K562 (cell line): ENCODE results near the gene GAB1. TPM values are rescaled to one million over a fixed set of nuclear protein-coding genes. Genes with fewer than 3 reads are reported as not detected.

Source experiments
- ATAC-seq: fragments of 200-7000 bp; cut with Tn5 transposase; 3 replicates; pipeline ENCODE4 v1.9.1; 2020; ENCODE audit warnings: moderate library complexity
- BruUV-seq: library from RNA; stranded (reverse); fragments of 400-500 nt; replicated peaks from 2 replicates; lab custom pipeline; 2021; lab: Mats Ljungman, UMichigan
- CTCF ChIA-PET: fragments of 300-600 bp; formaldehyde crosslinking; extraction: SDS; loops from one replicate; lab custom pipeline; 2021; ENCODE audit warnings: low intra/inter-chr PET ratio; lab: Yijun Ruan, JAX
- POLR2A ChIA-PET: fragments of 300-600, 350-650 bp; sonication (Branson Sonifier 250); formaldehyde crosslinking; extraction: SDS; loops from one replicate; lab custom pipeline; 2021; ENCODE audit warnings: antibody characterized with exemption, inconsistent platforms; lab: Yijun Ruan, JAX
- DNase-seq, 4 experiments: peaks; one replicate each; pipeline versions ENCODE4 v3.0.0 to v3.0.0-alpha.2; 2011 to 2018; ENCODE audit warnings: low spot score in 3 of 4, mixed read lengths in 3 of 4; ENCODE audit errors: extremely low read depth in 1 of 4
- FAIRE-seq: peaks from 2 replicates; lab custom pipeline; 2011; peaks lifted over from hg19 to GRCh38; lab: Jason Lieb, UNC
- H2AFZ ChIP-seq: 2 replicates; pipeline ENCODE4 v1.6.0; 2011; ENCODE audit warnings: low read depth, low read length, control low read depth, inconsistent platforms
- H3K27ac ChIP-seq: fragments of 200-600 bp; 3 replicates; pipeline ENCODE4 v1.8.0; 2011; ENCODE audit warnings: low read depth, mild to moderate bottlenecking, control low read depth, inconsistent platforms, low read length, moderate library complexity, mixed read lengths; ENCODE audit errors: extremely low read depth
- H3K27me3 ChIP-seq, 2 experiments: fragments of 300-600 bp in 1 of 2; 2 replicates in 1 of 2; 3 replicates in 1 of 2; pipeline versions ENCODE4 v1.6.0 to v1.8.0; 2011; ENCODE audit warnings: inconsistent platforms in 2 of 2, low read length in 2 of 2, mild to moderate bottlenecking in 1 of 2, mixed read lengths in 1 of 2, moderate library complexity in 1 of 2; ENCODE audit not compliant: control insufficient read depth in 2 of 2, insufficient read depth in 2 of 2
- H3K36me3 ChIP-seq: fragments of 300-600 bp; 3 replicates; pipeline ENCODE4 v1.8.0; 2011; ENCODE audit warnings: mild to moderate bottlenecking, low read length, inconsistent platforms; ENCODE audit not compliant: control insufficient read depth, insufficient read depth
- H3K4me1 ChIP-seq, 2 experiments: fragments of 200-600 bp in 1 of 2; replicated peaks in 1 of 2; 2 replicates in 1 of 2; 3 replicates in 1 of 2; pipeline versions ENCODE4 v1.5.1 to v1.8.0; 2011; ENCODE audit warnings: inconsistent platforms in 2 of 2, low read length in 2 of 2, mild to moderate bottlenecking in 1 of 2, mixed read lengths in 1 of 2, moderate library complexity in 1 of 2; ENCODE audit not compliant: control insufficient read depth in 2 of 2, insufficient read depth in 2 of 2
- H3K4me2 ChIP-seq: 2 replicates; pipeline ENCODE4 v1.6.1; 2011; ENCODE audit warnings: low read length, control low read depth, inconsistent platforms, mixed read lengths; ENCODE audit not compliant: insufficient read depth
- H3K4me3 ChIP-seq: fragments of 200-600 bp; sonication (generic), shearing (Covaris generic); 2 replicates; pipeline ENCODE4 v1.5.1; 2016; ENCODE audit warnings: control low read depth, inconsistent platforms
- H3K79me2 ChIP-seq: fragments of 200-600 bp; 3 replicates; pipeline ENCODE4 v1.8.0; 2011; ENCODE audit warnings: low read length, inconsistent platforms; ENCODE audit not compliant: control insufficient read depth, insufficient read depth
- H3K9ac ChIP-seq, 2 experiments: 2 replicates each; pipeline versions ENCODE4 v1.6.0 to v1.6.1; 2011; ENCODE audit warnings: low read depth in 2 of 2, low read length in 2 of 2, control low read depth in 1 of 2, inconsistent platforms in 1 of 2, mild to moderate bottlenecking in 1 of 2, mixed read lengths in 1 of 2; ENCODE audit not compliant: insufficient read depth in 1 of 2
- H3K9me1 ChIP-seq: one replicate; pipeline ENCODE4 v1.6.0; 2011; ENCODE audit warnings: inconsistent platforms, mild to moderate bottlenecking, low read length, moderate library complexity; ENCODE audit not compliant: control insufficient read depth, insufficient read depth
- H3K9me3 ChIP-seq: replicated peaks from 2 replicates; pipeline ENCODE4 v1.5.1; 2011; ENCODE audit warnings: low read depth, low read length, inconsistent platforms; ENCODE audit not compliant: control insufficient read depth, insufficient read depth
- H4K20me1 ChIP-seq: replicated peaks from 2 replicates; pipeline ENCODE4 v1.6.1; 2011; ENCODE audit warnings: low read length, inconsistent platforms, mixed read lengths; ENCODE audit not compliant: control insufficient read depth, insufficient read depth
- CAMTA2 ChIP-seq: fragments of 250-450 bp; sonication (Bioruptor Pico); conservative IDR thresholded peaks from 2 replicates; pipeline ENCODE4 v1.5.1; 2022
- E2F3 ChIP-seq: fragments of 250-450 bp; sonication (Bioruptor Pico); IDR thresholded peaks from 2 replicates; pipeline ENCODE4 v1.4.0; 2020; ENCODE audit warnings: mild to moderate bottlenecking
- ETV1 ChIP-seq: fragments of 450-650 bp; conservative IDR thresholded peaks from 2 replicates; pipeline ENCODE4 v1.6.1; 2016; ENCODE audit warnings: missing genetic modification characterization, control low read depth, low read depth, missing compliant biosample characterization
- RBM39 ChIP-seq: fragments of 200-400 bp; formaldehyde crosslinking; optimal IDR thresholded peaks from 2 replicates; pipeline ENCODE3; 2018; ENCODE audit warnings: low read depth, low read length
- THRAP3 ChIP-seq: fragments of 450-650 bp; IDR thresholded peaks from 2 replicates; pipeline ENCODE4 v1.6.1; 2016; ENCODE audit warnings: mild to moderate bottlenecking, inconsistent platforms, borderline replicate concordance
- WGBS: fragments of 100-300 bp; shearing (Covaris generic); methylation state at CpG from one replicate; pipeline ENCODE4 v1.1.6; 2016; ENCODE audit warnings: low coverage, mixed read lengths; ENCODE audit not compliant: insufficient coverage; ENCODE audit errors: missing lambda C conversion rate; 5-methylcytosine and 5-hydroxymethylcytosine counted together
- in situ Hi-C: fragments of 300-500 bp; cut with MboI; formaldehyde crosslinking; loops from 4 replicates; pipeline ENCODE4 v1.15.0; 2018; ENCODE audit warnings: inconsistent platforms, mixed read lengths
- intact Hi-C: fragments of 100-400 bp; cut with micrococcal nuclease; formaldehyde crosslinking; loops from 2 replicates; pipeline ENCODE4 v1.14.2; 2022
- polyA plus RNA-seq, 8 experiments: library from polyadenylated mRNA; depleted of rRNA in 4 of 8; stranded (reverse) in 5 of 8; unstranded in 3 of 8; fragments of >200 nt; fragmentation: Nextera tagmentation in 2 of 8; fragmentation: Illumina TruSeq in 1 of 8; extraction: Ambion mirVana in 2 of 8; extraction: Trizol in 1 of 8; gene quantifications; 2 replicates each; pipeline versions ENCODE4 v1.2.1 to v1.2.3, GENCODE V29; 2011 to 2014; ENCODE audit warnings: inconsistent platforms in 1 of 8, missing spikeins in 1 of 8
- total RNA-seq, 7 experiments: library from RNA; depleted of rRNA in 6 of 7; stranded (reverse); fragments of >200 nt in 6 of 7; fragmentation: Illumina TruSeq in 2 of 7; extraction: Trizol in 2 of 7; gene quantifications; 2 replicates each; pipeline versions ENCODE4 v1.2.1 to v1.2.3, GENCODE V29; 2011 to 2021; ENCODE audit warnings: low replicate concordance in 1 of 7
- TF ChIP-seq, protein P1 (sequence below), 2 experiments: fragments of 450-650 bp; IDR thresholded peaks; 2 replicates each; pipeline ENCODE4 v1.6.1; 2018; ENCODE audit warnings: mild to moderate bottlenecking in 2 of 2, low read depth in 1 of 2; ENCODE audit not compliant: partially characterized antibody in 2 of 2
- TF ChIP-seq, protein P2 (sequence below): fragments of 450-650 bp; formaldehyde crosslinking; IDR thresholded peaks from 2 replicates; pipeline ENCODE4 v1.4.0; 2020; ENCODE audit warnings: mild to moderate bottlenecking, mixed read lengths
- TF ChIP-seq, protein P3 (sequence below): fragments of 450-650 bp; formaldehyde crosslinking; IDR thresholded peaks from 2 replicates; pipeline ENCODE4 v1.4.0; 2020; ENCODE audit warnings: mild to moderate bottlenecking, moderate library complexity
- TF ChIP-seq, protein P4 (sequence below): sonication (generic); formaldehyde crosslinking; IDR thresholded peaks from 2 replicates; pipeline ENCODE4 v1.8.1; 2023; ENCODE audit warnings: mild to moderate bottlenecking, missing genetic modification reagents

The GAB1 gene
- total and polyA plus RNA-seq, 9 of the 15 experiments (the other 6 are each of a cell fraction or from before 2014, with no cell fraction given): 1.3 to 14.6 (median 7.5) TPM

DNA sequence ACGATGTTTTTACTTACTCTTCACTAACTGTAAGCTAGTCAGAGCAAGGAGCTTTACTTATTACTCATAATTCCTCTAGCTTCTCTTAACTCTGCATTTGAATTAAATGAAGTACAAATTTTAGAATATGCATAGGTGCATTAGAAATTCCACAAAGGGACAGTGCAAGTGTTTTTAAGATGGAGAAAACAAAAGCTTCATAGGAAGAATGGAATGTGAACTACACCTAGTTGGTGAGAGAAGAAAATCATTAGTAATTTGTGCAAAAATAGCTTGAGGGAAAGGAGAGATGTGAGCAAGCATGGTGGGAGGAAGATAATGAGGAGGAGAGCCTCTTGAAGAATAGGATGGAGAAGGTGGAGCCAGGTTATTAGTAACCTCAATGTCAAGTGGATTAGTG is 99.3 kb downstream of the GAB1 start:
- no peak overlapping the region for H3K4me2 ChIP-seq
- WGBS: 62% methylated on average over 1 of the region's 1 CpG
- BruUV-seq: no TSS peak
- H3K4me3 ChIP-seq: no peak overlapping the region
- no peaks in the 10 kb centered on the region for H3K79me2 ChIP-seq
- FAIRE-seq (no peak), ATAC-seq (no peak), DNase-seq (no peak)
- H3K9me3 ChIP-seq: no peaks in the 10 kb centered on the region
- ChIA-PET POLR2A (no interaction called here), CTCF (no interaction called here)
- H3K4me1 ChIP-seq: no peaks in the 10 kb centered on the region
- H3K27me3 ChIP-seq: no peaks in the 10 kb centered on the region
- in situ Hi-C loops (no loop called here), intact Hi-C loops (no loop called here)
- TF ChIP-seq ETV1 (no peak), THRAP3 (no peak), RBM39 (no peak), E2F3 (no peak), CAMTA2 (CRISPR knock-in tag) (no peak)
- TF ChIP-seq, protein P1, sequence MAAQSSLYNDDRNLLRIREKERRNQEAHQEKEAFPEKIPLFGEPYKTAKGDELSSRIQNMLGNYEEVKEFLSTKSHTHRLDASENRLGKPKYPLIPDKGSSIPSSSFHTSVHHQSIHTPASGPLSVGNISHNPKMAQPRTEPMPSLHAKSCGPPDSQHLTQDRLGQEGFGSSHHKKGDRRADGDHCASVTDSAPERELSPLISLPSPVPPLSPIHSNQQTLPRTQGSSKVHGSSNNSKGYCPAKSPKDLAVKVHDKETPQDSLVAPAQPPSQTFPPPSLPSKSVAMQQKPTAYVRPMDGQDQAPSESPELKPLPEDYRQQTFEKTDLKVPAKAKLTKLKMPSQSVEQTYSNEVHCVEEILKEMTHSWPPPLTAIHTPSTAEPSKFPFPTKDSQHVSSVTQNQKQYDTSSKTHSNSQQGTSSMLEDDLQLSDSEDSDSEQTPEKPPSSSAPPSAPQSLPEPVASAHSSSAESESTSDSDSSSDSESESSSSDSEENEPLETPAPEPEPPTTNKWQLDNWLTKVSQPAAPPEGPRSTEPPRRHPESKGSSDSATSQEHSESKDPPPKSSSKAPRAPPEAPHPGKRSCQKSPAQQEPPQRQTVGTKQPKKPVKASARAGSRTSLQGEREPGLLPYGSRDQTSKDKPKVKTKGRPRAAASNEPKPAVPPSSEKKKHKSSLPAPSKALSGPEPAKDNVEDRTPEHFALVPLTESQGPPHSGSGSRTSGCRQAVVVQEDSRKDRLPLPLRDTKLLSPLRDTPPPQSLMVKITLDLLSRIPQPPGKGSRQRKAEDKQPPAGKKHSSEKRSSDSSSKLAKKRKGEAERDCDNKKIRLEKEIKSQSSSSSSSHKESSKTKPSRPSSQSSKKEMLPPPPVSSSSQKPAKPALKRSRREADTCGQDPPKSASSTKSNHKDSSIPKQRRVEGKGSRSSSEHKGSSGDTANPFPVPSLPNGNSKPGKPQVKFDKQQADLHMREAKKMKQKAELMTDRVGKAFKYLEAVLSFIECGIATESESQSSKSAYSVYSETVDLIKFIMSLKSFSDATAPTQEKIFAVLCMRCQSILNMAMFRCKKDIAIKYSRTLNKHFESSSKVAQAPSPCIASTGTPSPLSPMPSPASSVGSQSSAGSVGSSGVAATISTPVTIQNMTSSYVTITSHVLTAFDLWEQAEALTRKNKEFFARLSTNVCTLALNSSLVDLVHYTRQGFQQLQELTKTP (IDR thresholded peaks at IDR 0.05; ENCODE audit: low read depth in 1 of 2, partially characterized antibody in 2 of 2): no peak
- TF ChIP-seq, protein P2, sequence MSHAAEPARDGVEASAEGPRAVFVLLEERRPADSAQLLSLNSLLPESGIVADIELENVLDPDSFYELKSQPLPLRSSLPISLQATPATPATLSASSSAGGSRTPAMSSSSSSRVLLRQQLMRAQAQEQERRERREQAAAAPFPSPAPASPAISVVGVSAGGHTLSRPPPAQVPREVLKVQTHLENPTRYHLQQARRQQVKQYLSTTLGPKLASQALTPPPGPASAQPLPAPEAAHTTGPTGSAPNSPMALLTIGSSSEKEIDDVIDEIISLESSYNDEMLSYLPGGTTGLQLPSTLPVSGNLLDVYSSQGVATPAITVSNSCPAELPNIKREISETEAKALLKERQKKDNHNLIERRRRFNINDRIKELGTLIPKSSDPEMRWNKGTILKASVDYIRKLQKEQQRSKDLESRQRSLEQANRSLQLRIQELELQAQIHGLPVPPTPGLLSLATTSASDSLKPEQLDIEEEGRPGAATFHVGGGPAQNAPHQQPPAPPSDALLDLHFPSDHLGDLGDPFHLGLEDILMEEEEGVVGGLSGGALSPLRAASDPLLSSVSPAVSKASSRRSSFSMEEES (CRISPR knock-in tag): no peak
- TF ChIP-seq, protein P3, sequence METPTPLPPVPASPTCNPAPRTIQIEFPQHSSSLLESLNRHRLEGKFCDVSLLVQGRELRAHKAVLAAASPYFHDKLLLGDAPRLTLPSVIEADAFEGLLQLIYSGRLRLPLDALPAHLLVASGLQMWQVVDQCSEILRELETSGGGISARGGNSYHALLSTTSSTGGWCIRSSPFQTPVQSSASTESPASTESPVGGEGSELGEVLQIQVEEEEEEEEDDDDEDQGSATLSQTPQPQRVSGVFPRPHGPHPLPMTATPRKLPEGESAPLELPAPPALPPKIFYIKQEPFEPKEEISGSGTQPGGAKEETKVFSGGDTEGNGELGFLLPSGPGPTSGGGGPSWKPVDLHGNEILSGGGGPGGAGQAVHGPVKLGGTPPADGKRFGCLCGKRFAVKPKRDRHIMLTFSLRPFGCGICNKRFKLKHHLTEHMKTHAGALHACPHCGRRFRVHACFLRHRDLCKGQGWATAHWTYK (CRISPR knock-in tag): no peak
- TF ChIP-seq, protein P4, sequence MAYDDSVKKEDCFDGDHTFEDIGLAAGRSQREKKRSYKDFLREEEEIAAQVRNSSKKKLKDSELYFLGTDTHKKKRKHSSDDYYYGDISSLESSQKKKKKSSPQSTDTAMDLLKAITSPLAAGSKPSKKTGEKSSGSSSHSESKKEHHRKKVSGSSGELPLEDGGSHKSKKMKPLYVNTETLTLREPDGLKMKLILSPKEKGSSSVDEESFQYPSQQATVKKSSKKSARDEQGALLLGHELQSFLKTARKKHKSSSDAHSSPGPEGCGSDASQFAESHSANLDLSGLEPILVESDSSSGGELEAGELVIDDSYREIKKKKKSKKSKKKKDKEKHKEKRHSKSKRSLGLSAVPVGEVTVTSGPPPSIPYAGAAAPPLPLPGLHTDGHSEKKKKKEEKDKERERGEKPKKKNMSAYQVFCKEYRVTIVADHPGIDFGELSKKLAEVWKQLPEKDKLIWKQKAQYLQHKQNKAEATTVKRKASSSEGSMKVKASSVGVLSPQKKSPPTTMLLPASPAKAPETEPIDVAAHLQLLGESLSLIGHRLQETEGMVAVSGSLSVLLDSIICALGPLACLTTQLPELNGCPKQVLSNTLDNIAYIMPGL (CRISPR knock-in tag): no peak
- H3K36me3 ChIP-seq: peaks cover 22% of the 10 kb centered on the region; the same call in 2 of the 3 replicates
- no peak overlapping the region for H3K9ac ChIP-seq
- H3K9me1 ChIP-seq: no peaks in the 10 kb centered on the region
- no peak overlapping the region for H3K27ac ChIP-seq
- H2AFZ ChIP-seq: no peak overlapping the region
- no peaks in the 10 kb centered on the region for H4K20me1 ChIP-seq
